ENCODE measurements around the gene ROR2. TPM values are rescaled to one million over a fixed set of nuclear protein-coding genes. Genes with fewer than 3 reads are reported as not detected.
"Not testable (repeated sequence)": the region's sequence is repeated elsewhere in the genome, so short reads cannot be mapped to it uniquely, and the experiment has no call there.

Gene ROR2
- total RNA-seq, 4 donors from 2014 or later = 35.6 to 67.6 (median 50.6) TPM

DNA sequence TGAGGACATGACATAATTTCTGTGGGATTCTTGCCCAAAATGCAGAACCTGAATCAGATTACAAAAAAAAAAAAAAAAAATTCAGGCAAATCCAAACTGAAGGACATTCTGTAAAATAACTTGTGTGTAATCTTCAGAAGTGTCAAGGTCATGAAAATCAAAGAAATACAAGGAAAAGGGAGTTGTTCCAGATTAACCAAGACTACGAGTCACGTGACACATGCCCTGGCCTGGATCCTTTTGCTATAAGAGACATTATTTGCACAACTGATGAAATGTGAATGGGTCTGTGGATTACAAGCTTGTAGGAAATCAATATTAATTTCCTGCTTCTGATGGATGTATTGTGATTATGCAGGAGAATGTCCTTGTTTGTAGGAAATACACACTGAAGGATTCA lies 309.6 kb downstream of the ROR2 start:
- H3K36me3 ChIP-seq = no peaks in the 10 kb centered on the region
- intact Hi-C loops (cut with DNase I; ENCODE audit: low total_unique reads) = no loop called here
- H3K4me3 ChIP-seq = no peak overlapping the region
- no peak for DNase-seq
- H3K27me3 ChIP-seq = no peaks in the 10 kb centered on the region
- H3K9me3 ChIP-seq = no peaks in the 10 kb centered on the region
- H3K27ac ChIP-seq = no peak overlapping the region
- no peaks in the 10 kb centered on the region for H3K4me1 ChIP-seq
- TF ChIP-seq POLR2A (IDR thresholded peaks at IDR 0.05) = no peak
- TF ChIP-seq CTCF (IDR thresholded peaks at IDR 0.05) = no peak

GRCh38 chr9:91639054-91639453 lies 311.0 kb downstream of the ROR2 start:
- Histone ChIP-seq H3K4me3 (no peak overlapping the region), H3K9me3 (no peaks in the 10 kb centered on the region), H3K27ac (no peak overlapping the region), H3K27me3 (no peaks in the 10 kb centered on the region), H3K36me3 (no peaks in the 10 kb centered on the region), H3K4me1 (no peaks in the 10 kb centered on the region)
- intact Hi-C loops (cut with DNase I; ENCODE audit: low total_unique reads) = no loop called here
- no peak for TF ChIP-seq POLR2A (IDR thresholded peaks at IDR 0.05)
- TF ChIP-seq CTCF (IDR thresholded peaks at IDR 0.05) = no peak
- DNase-seq = no peak

GRCh38 chr9:91634832-91635231 lies 315.2 kb downstream of the ROR2 start:
- H3K9me3 ChIP-seq; H3K36me3 ChIP-seq; intact Hi-C loops (cut with DNase I; ENCODE audit: low total_unique reads): not testable (repeated sequence)

DNA sequence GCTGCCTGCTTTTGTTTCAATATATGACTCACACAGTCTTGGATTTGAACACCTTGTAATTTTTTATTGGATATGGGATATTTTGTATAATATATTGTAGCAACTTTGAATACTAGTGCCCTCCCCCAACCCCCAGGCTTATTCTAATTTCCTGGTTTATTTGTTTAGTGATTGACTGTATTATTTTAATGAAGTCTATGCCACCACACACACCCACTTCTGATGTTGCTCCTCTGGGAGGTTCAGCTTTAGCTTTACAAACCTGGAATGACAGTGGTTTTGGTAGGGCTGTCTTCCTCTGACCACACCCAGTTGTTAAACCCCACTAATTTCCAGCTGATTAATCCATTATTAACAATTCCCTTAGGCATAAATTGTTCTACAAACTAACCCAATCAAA lies 320.3 kb downstream of the ROR2 start:
- H3K27ac ChIP-seq = no peak overlapping the region
- DNase-seq = no peak
- no peak for TF ChIP-seq POLR2A (IDR thresholded peaks at IDR 0.05)
- TF ChIP-seq CTCF (IDR thresholded peaks at IDR 0.05) = no peak
- intact Hi-C loops (cut with DNase I; ENCODE audit: low total_unique reads) = no loop called here
- H3K36me3 ChIP-seq = no peaks in the 10 kb centered on the region
- H3K4me1 ChIP-seq = no peaks in the 10 kb centered on the region
- no peaks in the 10 kb centered on the region for H3K27me3 ChIP-seq
- no peak overlapping the region for H3K4me3 ChIP-seq
- H3K9me3 ChIP-seq = no peaks in the 10 kb centered on the region

More at GRCh38 chr9:91634832-91635231, 315.2 kb downstream of the ROR2 start:
- H3K4me1 ChIP-seq, H3K4me3 ChIP-seq, DNase-seq, H3K27ac ChIP-seq, H3K27me3 ChIP-seq: not testable (repeated sequence)

DNA sequence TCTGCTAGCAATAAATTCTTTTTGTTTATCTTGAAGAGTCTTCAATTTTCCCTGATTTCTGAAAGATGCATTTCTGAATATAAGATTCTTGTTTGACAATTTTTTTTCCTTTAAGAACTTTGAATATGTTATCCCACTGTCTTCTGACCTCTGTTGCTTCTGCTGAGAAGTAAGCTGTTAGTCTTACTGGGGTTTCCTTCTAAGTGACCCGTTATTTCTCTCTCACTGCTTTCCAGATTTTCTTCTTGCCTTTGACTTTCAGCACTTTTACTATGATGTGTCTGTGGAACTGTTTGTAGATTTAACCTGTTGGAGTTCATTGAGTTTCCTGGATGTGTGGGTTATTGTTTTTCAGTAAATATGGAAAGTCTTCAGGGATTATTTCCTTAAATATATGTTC lies 321.1 kb downstream of the ROR2 start:
- no peaks in the 10 kb centered on the region for H3K9me3 ChIP-seq
- H3K27me3 ChIP-seq = no peaks in the 10 kb centered on the region
- H3K36me3 ChIP-seq = no peaks in the 10 kb centered on the region
- no peak overlapping the region for H3K27ac ChIP-seq
- H3K4me3 ChIP-seq = no peak overlapping the region
- no peak for TF ChIP-seq POLR2A (IDR thresholded peaks at IDR 0.05)
- TF ChIP-seq CTCF (IDR thresholded peaks at IDR 0.05) = no peak
- no peak for DNase-seq
- intact Hi-C loops (cut with DNase I; ENCODE audit: low total_unique reads) = no loop called here
- H3K4me1 ChIP-seq = no peaks in the 10 kb centered on the region

DNA sequence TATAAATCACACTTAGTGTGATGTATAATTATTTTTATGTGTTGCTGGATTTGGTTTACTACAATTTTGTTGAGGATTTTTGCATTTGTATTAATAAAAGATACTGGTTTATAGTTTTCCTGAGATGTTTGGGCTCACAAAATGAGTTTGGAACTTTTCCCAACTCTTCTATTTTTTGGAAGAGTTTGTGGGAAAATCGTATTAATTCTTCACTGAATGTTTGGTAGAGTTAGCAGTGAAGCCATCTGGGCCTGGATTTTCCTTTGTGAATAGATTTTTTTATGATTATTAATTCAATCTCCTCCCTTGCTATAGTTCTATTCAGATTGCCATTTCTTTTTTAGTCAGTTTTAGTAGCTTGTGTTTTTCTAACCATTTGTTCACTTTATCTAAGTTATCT lies 324.7 kb downstream of the ROR2 start:
- Histone ChIP-seq H3K27ac (no peak overlapping the region), H3K36me3 (no peaks in the 10 kb centered on the region), H3K4me1 (no peaks in the 10 kb centered on the region), H3K27me3 (no peaks in the 10 kb centered on the region), H3K4me3 (no peak overlapping the region), H3K9me3 (no peaks in the 10 kb centered on the region)
- TF ChIP-seq CTCF (IDR thresholded peaks at IDR 0.05) (no peak), POLR2A (IDR thresholded peaks at IDR 0.05) (no peak)
- intact Hi-C loops (cut with DNase I; ENCODE audit: low total_unique reads) = no loop called here
- DNase-seq = no peak

All from uterus (tissue), 4 donors.